ENCODE data around the gene ING4.

- no peak for TF ChIP-seq RARB (CRISPR knock-in tag; IDR thresholded peaks at IDR 0.05)
- TF ChIP-seq PPARA (CRISPR knock-in tag; IDR thresholded peaks at IDR 0.05; ENCODE audit: borderline replicate concordance): no peak
Measured at GRCh38 chr12:6693832-6694355, 31.0 kb upstream of the ING4 start.

All from SK-N-SH treated with all-trans-retinoic acid at 6 μM for 48 hours (cell line).